Measurements from ENCODE around the gene ENO1. TPM values are rescaled to one million over a fixed set of nuclear protein-coding genes. Genes with fewer than 3 reads are reported as not detected.
A peak's percentile ranks its signal among the peaks of the same experiment; 100 is the strongest.
"Not testable (repeated sequence)": the region's sequence is repeated elsewhere in the genome, so short reads cannot be mapped to it uniquely, and the experiment has no call there.

ENO1 gene
- total and polyA plus RNA-seq, 9 of the 15 experiments (the other 6 are each of a cell fraction or from before 2014, with no cell fraction given): 2,249 to 7,472 (median 2,868) TPM

- 0 out of 2 replicates have a peak, but pooled peaks have one; percentile 16 for TF ChIP-seq FOSL1 (tag; conservative IDR thresholded peaks at IDR 0.05)
- FAIRE-seq; H3K9ac ChIP-seq (ENCODE audit: insufficient read depth in 1 of 2, low read depth in 2 of 2, low read length in 2 of 2); H3K27ac ChIP-seq (ENCODE audit: extremely low read depth, low read depth, low read length); H3K4me3 ChIP-seq; H2AFZ ChIP-seq (ENCODE audit: low read depth, low read length); H3K9me1 ChIP-seq (ENCODE audit: control insufficient read depth, insufficient read depth, low read length); H3K36me3 ChIP-seq (ENCODE audit: control insufficient read depth, insufficient read depth, low read length); H3K79me2 ChIP-seq (ENCODE audit: control insufficient read depth, insufficient read depth, low read length); ATAC-seq; BruUV-seq (replicated peaks); in situ Hi-C loops (cut with MboI); intact Hi-C loops (cut with micrococcal nuclease); H3K4me2 ChIP-seq (ENCODE audit: insufficient read depth, low read length); H3K9me3 ChIP-seq (replicated peaks; ENCODE audit: control insufficient read depth, insufficient read depth, low read depth, low read length); H4K20me1 ChIP-seq (replicated peaks; ENCODE audit: control insufficient read depth, insufficient read depth, low read length); DNase-seq (ENCODE audit: extremely low read depth in 1 of 4, low spot score in 3 of 4); H3K27me3 ChIP-seq (ENCODE audit: control insufficient read depth in 2 of 2, insufficient read depth in 2 of 2, low read length in 2 of 2); CTCF ChIA-PET (ENCODE audit: low intra/inter-chr PET ratio): not testable (repeated sequence)
- POLR2A ChIA-PET: interaction anchor here (1.2 to 1.3 kb wide), 2 partner anchors 11 to 18 kb away, joined by 3 read pairs; partner anchors contain the start of gene ENO1
- 15% methylated on average over 3 of the region's 3 CpGs for WGBS (ENCODE audit: insufficient coverage, low coverage, missing lambda C conversion rate)
- H3K4me1 ChIP-seq (replicated peaks in 1 of 2; ENCODE audit: control insufficient read depth in 2 of 2, insufficient read depth in 2 of 2, low read length in 2 of 2): peaks cover 12 to 16% of the 10 kb centered on the region in 2 experiments
Measured at GRCh38 chr1:8896775-8897174, 18.3 kb upstream of the ENO1 start.

GRCh38 chr1:8892026-8892425 is 13.5 kb upstream of the ENO1 start:
- DNase-seq (ENCODE audit: extremely low read depth in 1 of 4, low spot score in 3 of 4) (no peak), FAIRE-seq (no peak), ATAC-seq (no peak)
- POLR2A ChIA-PET: interaction anchor here (0.6 to 2.6 kb wide), 5 partner anchors 9 to 173 kb away, joined by 3 to 10 read pairs (median 5); partner anchors contain the start of gene ENO1
- 38% methylated on average over 6 of the region's 6 CpGs for WGBS (ENCODE audit: insufficient coverage, low coverage, missing lambda C conversion rate)
- Histone ChIP-seq H3K27me3 (ENCODE audit: control insufficient read depth in 2 of 2, insufficient read depth in 2 of 2, low read length in 2 of 2) (peaks cover 0 to 9% of the 10 kb centered on the region in 2 experiments; a peak in 1 of 5 replicates), H3K9me3 (replicated peaks; ENCODE audit: control insufficient read depth, insufficient read depth, low read depth, low read length) (no peaks in the 10 kb centered on the region), H3K9ac (ENCODE audit: insufficient read depth in 1 of 2, low read depth in 2 of 2, low read length in 2 of 2) (no peak overlapping the region), H4K20me1 (replicated peaks; ENCODE audit: control insufficient read depth, insufficient read depth, low read length) (no peaks in the 10 kb centered on the region), H3K4me2 (ENCODE audit: insufficient read depth, low read length) (no peak overlapping the region), H3K4me1 (replicated peaks in 1 of 2; ENCODE audit: control insufficient read depth in 2 of 2, insufficient read depth in 2 of 2, low read length in 2 of 2) (peaks cover 0 to 3% of the 10 kb centered on the region in 2 experiments; a peak in 2 of 5 replicates), H3K9me1 (ENCODE audit: control insufficient read depth, insufficient read depth, low read length) (no peaks in the 10 kb centered on the region), H3K36me3 (ENCODE audit: control insufficient read depth, insufficient read depth, low read length) (no peaks in the 10 kb centered on the region), H3K27ac (ENCODE audit: extremely low read depth, low read depth, low read length) (no peak overlapping the region), H2AFZ (ENCODE audit: low read depth, low read length) (peak overlapping the region; percentile 25; the same call in 1 of the 2 replicates), H3K4me3 (no peak overlapping the region), H3K79me2 (ENCODE audit: control insufficient read depth, insufficient read depth, low read length) (no peaks in the 10 kb centered on the region)
- no TSS peak for BruUV-seq (replicated peaks)
- CTCF ChIA-PET (ENCODE audit: low intra/inter-chr PET ratio): no interaction called here
- intact Hi-C loops (cut with micrococcal nuclease): no loop called here
- in situ Hi-C loops (cut with MboI): no loop called here
- no peak for TF ChIP-seq PRPF4 (IDR thresholded peaks at IDR 0.05; ENCODE audit: insufficient read depth, low read depth, low read length, poor library complexity, severe bottlenecking)
- TF ChIP-seq, protein P1, sequence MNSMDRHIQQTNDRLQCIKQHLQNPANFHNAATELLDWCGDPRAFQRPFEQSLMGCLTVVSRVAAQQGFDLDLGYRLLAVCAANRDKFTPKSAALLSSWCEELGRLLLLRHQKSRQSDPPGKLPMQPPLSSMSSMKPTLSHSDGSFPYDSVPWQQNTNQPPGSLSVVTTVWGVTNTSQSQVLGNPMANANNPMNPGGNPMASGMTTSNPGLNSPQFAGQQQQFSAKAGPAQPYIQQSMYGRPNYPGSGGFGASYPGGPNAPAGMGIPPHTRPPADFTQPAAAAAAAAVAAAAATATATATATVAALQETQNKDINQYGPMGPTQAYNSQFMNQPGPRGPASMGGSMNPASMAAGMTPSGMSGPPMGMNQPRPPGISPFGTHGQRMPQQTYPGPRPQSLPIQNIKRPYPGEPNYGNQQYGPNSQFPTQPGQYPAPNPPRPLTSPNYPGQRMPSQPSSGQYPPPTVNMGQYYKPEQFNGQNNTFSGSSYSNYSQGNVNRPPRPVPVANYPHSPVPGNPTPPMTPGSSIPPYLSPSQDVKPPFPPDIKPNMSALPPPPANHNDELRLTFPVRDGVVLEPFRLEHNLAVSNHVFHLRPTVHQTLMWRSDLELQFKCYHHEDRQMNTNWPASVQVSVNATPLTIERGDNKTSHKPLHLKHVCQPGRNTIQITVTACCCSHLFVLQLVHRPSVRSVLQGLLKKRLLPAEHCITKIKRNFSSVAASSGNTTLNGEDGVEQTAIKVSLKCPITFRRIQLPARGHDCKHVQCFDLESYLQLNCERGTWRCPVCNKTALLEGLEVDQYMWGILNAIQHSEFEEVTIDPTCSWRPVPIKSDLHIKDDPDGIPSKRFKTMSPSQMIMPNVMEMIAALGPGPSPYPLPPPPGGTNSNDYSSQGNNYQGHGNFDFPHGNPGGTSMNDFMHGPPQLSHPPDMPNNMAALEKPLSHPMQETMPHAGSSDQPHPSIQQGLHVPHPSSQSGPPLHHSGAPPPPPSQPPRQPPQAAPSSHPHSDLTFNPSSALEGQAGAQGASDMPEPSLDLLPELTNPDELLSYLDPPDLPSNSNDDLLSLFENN (IDR thresholded peaks at IDR 0.05; ENCODE audit: low read depth in 2 of 2, low read length in 2 of 2): no peak
- TF ChIP-seq MECOM (CRISPR knock-in tag; IDR thresholded peaks at IDR 0.05): 0 out of 2 replicates have a peak, but pooled peaks have one; percentile 18
- no peak for TF ChIP-seq ZNF584 (CRISPR knock-in tag; IDR thresholded peaks at IDR 0.05; ENCODE audit: low read depth)
- TF ChIP-seq ETV6 (IDR thresholded peaks at IDR 0.05; ENCODE audit: borderline replicate concordance in 1 of 2, low read depth in 2 of 2, low read length in 1 of 2): no peak
- TF ChIP-seq ETV6 (CRISPR knock-in tag; IDR thresholded peaks at IDR 0.05; ENCODE audit: borderline replicate concordance): no peak
